ENCODE data around the gene KIAA1671. TPM values are rescaled to one million over a fixed set of nuclear protein-coding genes. Genes with fewer than 3 reads are reported as not detected.
A peak's percentile ranks its signal among the peaks of the same experiment; 100 is the strongest.

KIAA1671 gene
- total and polyA plus RNA-seq, 2 of the 13 experiments (the other 11 are each of a cell fraction or from before 2014, with no cell fraction given), result 13.5 to 13.6 TPM

- H3K9ac ChIP-seq (ENCODE audit: insufficient read depth, low read depth, low read length), result no peak overlapping the region
- no peaks in the 10 kb centered on the region for H3K9me3 ChIP-seq (ENCODE audit: low read length)
- 85% methylated on average over 3 of the region's 3 CpGs for WGBS (ENCODE audit: low lambda C conversion rate)
- ChIA-PET POLR2A (no interaction called here), CTCF (ENCODE audit: low intra/inter-chr PET ratio, low total read pairs) (no interaction called here)
- TF ChIP-seq REST (IDR thresholded peaks at IDR 0.05; ENCODE audit: borderline replicate concordance in 1 of 2, low read depth in 1 of 2, low read length in 2 of 2), result peak; percentile 83 to 94
- no peak for TF ChIP-seq ZBTB21 (CRISPR knock-in tag; IDR thresholded peaks at IDR 0.05)
- TF ChIP-seq NFKB2 (CRISPR knock-in tag; IDR thresholded peaks at IDR 0.05; ENCODE audit: borderline replicate concordance), result no peak
- TF ChIP-seq MIER2 (CRISPR knock-in tag; IDR thresholded peaks at IDR 0.05), result peak; percentile 92
- 0 out of 2 replicates have a peak, but pooled peaks have one; percentile 28 for TF ChIP-seq TFE3 (CRISPR knock-in tag; IDR thresholded peaks at IDR 0.05)
- in situ Hi-C loops (cut with HindIII; ENCODE audit: extremely low pct_ligation_motif_present, low pct_unique_long_range_greater_than_20kb) (loop anchor here (25.0 kb wide), 1 partner anchor 256 kb away; the partner anchor contains the start of gene LHFPL7), intact Hi-C loops (cut with micrococcal nuclease; ENCODE audit: unreplicated experiment) (no loop called here)
- H3K27ac ChIP-seq (ENCODE audit: extremely low read length, insufficient read depth, low read length), result no peak overlapping the region
- H2AFZ ChIP-seq (ENCODE audit: low read length), result no peak overlapping the region
- H3K36me3 ChIP-seq (replicated peaks in 1 of 2; ENCODE audit: control insufficient read depth in 1 of 2, insufficient read depth in 2 of 2, low read length in 2 of 2), result peaks cover 16 to 43% of the 10 kb centered on the region in 2 experiments; a peak in 4 of 5 replicates
- no peak overlapping the region for H3K4me3 ChIP-seq (replicated peaks in 1 of 3; ENCODE audit: insufficient read depth in 1 of 3, low read depth in 2 of 3, low read length in 3 of 3)
- no peak for DNase-seq (ENCODE audit: low spot score)
- no peaks in the 10 kb centered on the region for H3K4me1 ChIP-seq (ENCODE audit: insufficient read depth, low read length)
- H3K27me3 ChIP-seq (ENCODE audit: control insufficient read depth in 1 of 2, insufficient read depth in 2 of 2, low read length in 2 of 2), result no peaks in the 10 kb centered on the region
- H3K4me2 ChIP-seq (ENCODE audit: low read depth, low read length), result no peak overlapping the region
- H3K79me2 ChIP-seq (ENCODE audit: insufficient read depth, low read length), result no peaks in the 10 kb centered on the region
- no peak for ATAC-seq
- FAIRE-seq, result no peak
- H4K20me1 ChIP-seq (ENCODE audit: insufficient read depth, low read length), result no peaks in the 10 kb centered on the region; the same call in 1 of the 2 replicates
- BruUV-seq (replicated peaks), result no TSS peak
These were observed 241.0 kb downstream of the KIAA1671 start for GRCh38 chr22:25193548-25193947.
